ENCODE measurements around the gene SHMT2.

- TF ChIP-seq, protein P1, sequence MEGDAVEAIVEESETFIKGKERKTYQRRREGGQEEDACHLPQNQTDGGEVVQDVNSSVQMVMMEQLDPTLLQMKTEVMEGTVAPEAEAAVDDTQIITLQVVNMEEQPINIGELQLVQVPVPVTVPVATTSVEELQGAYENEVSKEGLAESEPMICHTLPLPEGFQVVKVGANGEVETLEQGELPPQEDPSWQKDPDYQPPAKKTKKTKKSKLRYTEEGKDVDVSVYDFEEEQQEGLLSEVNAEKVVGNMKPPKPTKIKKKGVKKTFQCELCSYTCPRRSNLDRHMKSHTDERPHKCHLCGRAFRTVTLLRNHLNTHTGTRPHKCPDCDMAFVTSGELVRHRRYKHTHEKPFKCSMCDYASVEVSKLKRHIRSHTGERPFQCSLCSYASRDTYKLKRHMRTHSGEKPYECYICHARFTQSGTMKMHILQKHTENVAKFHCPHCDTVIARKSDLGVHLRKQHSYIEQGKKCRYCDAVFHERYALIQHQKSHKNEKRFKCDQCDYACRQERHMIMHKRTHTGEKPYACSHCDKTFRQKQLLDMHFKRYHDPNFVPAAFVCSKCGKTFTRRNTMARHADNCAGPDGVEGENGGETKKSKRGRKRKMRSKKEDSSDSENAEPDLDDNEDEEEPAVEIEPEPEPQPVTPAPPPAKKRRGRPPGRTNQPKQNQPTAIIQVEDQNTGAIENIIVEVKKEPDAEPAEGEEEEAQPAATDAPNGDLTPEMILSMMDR (conservative IDR thresholded peaks at IDR 0.05 in 1 of 2, IDR thresholded peaks at IDR 0.05 in 1 of 2; ENCODE audit: low read depth in 1 of 2, low read length in 2 of 2), result no peak
- no peak for TF ChIP-seq EZH2 (IDR thresholded peaks at IDR 0.05; ENCODE audit: low read length, missing control alignments)
Measured at GRCh38 chr12:57239587-57240065, 10.1 kb downstream of the SHMT2 start.
